Urothelium cell line (cell line): ENCODE data around the gene RBM33.
"Not testable (repeated sequence)": the region's sequence is repeated elsewhere in the genome, so short reads cannot be mapped to it uniquely, and the experiment has no call there.

Experiments
- DNase-seq: peaks from one replicate; pipeline ENCODE4 v3.0.0; 2011; ENCODE audit warnings: low spot score, mixed read lengths
- FAIRE-seq: peaks from 2 replicates; lab custom pipeline; 2011; peaks lifted over from hg19 to GRCh38; lab: Jason Lieb, UNC

RBM33 gene

DNA sequence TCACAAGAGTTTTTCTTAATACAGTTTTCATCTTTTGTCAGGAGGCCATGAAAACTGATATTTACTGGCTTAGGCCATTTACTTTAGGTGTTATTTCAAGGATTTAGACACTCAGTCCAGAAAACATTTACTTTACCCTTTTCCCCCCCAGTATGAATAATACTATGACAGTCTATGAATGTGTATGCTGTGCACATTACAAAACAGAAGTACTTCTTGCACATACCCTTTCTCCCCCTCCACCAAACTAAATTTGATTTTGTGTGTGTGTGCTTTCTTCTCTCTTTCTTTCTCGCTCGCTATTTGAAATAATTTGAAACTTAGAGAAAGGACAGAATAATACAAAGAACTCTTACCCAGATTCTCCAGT, 41.3 kb downstream of the RBM33 start:
- DNase-seq (no peak), FAIRE-seq (no peak)

- FAIRE-seq, DNase-seq: not testable (repeated sequence)
Observed at GRCh38 chr7:155686620-155687324, 42.3 kb downstream of the RBM33 start.

DNA sequence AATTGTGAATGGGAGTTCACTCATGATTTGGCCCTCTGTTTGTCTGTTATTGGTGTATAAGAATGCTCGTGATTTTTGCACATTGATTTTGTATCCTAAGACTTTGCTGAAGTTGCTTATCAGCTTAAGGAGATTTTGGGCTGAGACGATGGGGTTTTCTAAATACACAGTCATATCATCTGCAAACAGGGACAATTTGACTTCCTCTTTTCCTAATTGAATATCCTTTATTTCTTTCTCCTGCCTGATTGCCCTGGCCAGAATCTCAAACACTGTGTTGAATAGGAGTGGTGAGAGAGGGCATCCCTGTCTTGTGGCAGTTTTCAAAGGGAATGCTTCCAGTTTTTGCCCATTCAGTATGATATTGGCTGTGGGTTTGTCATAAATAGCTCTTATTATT, 43.8 kb downstream of the RBM33 start:
- DNase-seq, FAIRE-seq: not testable (repeated sequence)

DNA sequence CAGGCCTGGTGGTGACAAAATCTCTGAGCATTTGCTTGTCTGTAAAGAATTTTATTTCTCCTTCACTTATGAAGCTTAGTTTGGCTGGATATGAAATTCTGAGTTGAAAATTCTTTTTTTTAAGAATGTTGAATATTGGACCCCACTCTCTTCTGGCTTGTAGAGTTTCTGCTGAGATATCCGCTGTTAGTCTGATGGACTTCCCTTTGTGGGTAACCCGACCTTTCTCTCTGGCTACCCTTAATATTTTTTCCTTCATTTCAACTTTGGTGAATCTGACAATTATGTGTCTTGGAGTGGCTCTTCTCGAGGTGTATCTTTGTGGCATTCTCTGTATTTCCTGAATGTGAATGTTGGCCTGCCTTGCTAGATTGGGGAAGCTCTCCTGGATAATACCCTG, 46.2 kb downstream of the RBM33 start:
- FAIRE-seq, DNase-seq: not testable (repeated sequence)

GRCh38 chr7:155692317-155692716, 47.9 kb downstream of the RBM33 start:
- DNase-seq (no peak), FAIRE-seq (no peak)

DNA sequence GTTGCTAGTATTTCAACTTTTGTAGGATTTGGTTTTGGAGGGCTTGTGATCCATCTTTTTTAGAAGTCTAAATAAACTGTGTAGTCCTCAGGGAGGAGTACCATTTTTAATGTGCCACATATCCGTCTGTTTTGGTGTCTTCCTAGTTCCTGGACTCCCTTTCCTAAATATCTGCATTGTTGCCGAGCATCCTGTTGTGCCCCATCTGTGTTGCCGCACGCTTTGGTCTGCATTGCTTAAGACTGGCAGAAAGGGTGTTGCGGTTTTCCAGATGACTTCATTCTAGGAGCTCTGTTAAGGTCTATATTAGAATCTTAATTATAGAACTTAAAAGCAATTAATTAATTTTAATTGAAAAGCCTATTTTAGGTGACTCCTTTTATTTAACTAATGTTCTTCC, 49.4 kb downstream of the RBM33 start:
- FAIRE-seq = no peak
- no peak for DNase-seq

DNA sequence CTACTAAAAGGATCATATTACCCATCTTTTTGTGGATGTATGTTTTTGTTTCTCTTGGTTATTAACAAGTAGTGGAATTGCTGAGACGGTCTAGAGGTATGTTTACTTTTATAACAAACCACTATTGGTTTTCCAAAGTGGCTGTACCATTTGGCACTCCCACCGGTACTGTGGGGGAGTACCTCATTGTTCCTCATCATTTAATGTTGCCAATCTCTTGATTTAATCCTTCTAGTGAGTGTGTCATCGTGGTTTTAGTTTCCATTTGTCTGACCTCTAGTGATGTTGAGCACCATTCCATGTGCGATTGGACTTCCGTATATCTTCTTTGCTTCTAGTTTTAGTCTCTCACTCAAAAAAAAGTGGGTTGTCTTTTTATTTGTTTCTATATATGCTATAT, 50.4 kb downstream of the RBM33 start:
- FAIRE-seq (no peak), DNase-seq (no peak)

GRCh38 chr7:155696747-155697146, 52.3 kb downstream of the RBM33 start:
- no peak for DNase-seq
- no peak for FAIRE-seq

DNA sequence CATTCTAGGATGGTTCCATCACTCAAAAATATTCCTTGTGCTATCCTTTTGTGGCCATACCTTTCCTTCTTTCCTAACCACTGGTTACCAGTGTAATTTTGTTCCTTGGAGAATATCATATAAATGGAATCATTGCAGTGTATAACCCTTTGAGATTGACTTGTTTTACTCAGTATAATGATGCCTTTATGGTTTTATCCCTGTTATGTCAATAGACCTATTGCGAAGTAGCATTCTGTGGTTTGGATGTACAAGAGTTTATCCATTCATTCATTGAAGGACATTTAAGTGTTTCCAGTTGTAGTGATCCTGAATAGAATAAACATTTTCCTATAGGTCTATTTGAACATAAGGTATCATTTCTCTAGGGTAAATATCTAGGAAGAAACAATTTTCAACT, 54.2 kb downstream of the RBM33 start:
- FAIRE-seq (no peak), DNase-seq (no peak)

DNA sequence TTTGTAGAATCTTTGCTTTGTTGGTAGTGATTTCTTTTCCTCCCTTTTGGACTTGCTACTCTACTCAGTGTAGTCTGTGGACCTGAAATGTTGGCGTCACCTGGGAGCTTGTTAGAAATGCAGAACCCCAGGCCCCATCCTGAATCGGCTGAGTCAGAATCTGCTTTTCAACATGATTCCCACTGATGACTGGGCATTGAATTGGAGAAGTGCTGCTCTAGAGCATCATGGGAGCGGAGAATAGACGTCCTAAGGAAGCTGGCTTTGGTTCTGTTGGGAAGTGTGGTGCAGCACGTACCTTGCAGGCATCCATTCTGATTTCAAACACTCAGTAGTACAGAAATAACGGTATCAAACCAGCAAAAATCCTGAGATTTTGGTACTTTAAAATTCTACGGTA, 54.7 kb downstream of the RBM33 start:
- no peak for DNase-seq
- no peak for FAIRE-seq

GRCh38 chr7:155700847-155701246, 56.4 kb downstream of the RBM33 start:
- FAIRE-seq = no peak
- DNase-seq = no peak

DNA sequence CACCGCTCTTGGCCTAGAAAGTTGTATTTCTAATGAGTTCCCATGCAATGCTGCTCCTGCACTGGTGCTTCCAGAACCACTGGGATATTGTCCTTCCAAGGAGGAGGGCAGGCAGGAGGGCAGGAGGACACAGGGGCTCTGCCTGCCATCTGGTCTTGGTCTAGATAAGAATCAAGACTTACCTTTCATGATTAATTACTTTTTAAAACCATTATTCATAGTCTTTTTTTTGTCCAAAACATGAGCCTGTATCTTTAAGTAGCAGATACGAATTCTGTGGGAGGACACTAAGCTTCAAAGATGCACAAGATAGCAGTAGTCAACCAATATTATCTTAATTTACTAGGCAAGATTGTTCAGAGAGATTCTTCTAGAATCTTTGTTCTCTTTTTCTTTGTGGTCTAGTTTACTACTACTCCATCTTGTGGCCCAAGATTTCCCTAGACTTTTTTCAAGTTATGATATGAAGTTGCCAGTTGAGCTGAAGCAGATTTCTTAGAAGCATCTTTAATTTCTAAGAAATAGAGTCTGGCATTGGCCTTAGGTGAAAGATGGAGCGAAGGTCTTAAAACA, 57.6 kb downstream of the RBM33 start:
- DNase-seq (no peak), FAIRE-seq (no peak)

DNA sequence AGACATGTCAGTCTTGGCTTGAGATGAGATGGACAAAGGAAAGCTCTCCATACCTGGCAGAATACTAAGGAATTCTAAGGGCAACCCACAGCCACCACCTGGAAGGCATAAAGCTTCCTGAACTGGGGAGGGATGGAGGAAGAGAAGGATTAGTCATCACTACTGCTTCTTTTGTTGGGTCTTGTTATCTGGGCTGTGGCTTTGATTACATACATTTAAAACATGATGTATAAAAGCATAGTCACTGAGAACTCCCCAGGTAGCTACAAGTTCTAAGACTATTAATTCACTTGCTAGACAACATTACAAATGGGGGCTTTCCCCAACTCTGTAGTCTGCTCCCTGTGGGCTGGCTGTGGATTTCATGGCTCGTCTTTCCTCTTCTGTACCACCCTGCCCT, 58.2 kb downstream of the RBM33 start:
- no peak for DNase-seq
- no peak for FAIRE-seq

- FAIRE-seq = no peak
Observed at GRCh38 chr7:155705623-155706360, 61.3 kb downstream of the RBM33 start.

GRCh38 chr7:155706376-155706775, 61.9 kb downstream of the RBM33 start:
- FAIRE-seq = no peak
- no peak for DNase-seq

More at GRCh38 chr7:155705623-155706360, 61.3 kb downstream of the RBM33 start:
- no peak for DNase-seq

DNA sequence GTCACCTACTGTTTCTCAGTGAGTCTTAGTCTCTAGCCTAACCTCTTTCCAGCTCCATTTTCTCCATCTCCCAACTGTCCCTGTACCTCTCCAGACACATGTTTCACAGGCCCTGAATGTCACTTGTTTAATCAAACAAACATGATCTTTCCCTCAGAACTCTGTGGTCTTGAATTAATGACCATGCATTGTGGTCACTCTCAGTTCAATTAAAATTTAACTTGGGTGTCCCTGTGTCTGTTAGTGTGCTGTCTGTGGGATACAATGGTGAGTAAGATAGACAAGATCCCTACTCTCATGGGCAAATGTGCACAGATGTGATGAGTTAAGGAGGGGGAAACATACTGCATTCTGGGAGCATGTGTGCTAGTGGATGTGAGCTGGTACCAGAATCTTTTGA, 65.0 kb downstream of the RBM33 start:
- FAIRE-seq = no peak
- no peak for DNase-seq

DNA sequence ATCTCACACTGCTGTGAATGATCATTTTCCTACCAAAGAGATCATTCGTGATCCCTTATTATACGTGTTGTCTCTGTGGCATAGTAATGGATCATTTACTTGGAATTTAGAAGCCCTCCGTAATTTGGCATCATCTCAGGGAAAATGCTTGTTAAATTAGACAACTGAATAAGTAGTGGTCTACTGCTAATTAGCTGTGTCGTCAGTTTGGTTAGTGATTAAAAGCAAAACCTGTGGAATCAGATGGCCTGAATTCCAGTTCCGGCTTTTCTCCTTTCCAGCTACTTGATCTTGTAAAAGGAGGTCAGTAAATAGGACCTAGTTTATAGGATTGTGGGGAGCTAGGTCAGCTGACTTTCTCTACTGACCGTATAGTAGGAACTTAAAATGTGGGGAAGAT, 65.6 kb downstream of the RBM33 start:
- DNase-seq = no peak
- no peak for FAIRE-seq

DNA sequence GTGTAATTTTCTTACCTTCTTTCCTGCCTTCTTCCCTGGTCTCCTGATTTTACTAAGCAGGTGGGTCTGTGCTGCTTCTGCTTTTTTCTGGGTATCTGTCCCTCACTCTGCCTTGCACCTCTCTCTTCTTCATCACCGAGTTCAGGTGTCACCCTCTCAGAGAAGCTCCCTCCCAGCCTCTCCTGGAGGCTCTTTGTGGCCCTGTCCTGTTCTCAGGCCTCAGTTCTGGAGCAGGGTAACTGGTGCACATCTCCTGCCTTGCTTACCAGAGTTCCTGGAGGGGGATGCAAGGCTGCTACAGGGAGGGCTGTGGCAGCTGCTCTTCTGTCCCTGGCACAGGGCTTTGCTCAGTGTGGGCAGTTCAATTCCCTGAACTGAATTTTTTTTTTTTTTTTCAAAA, 66.1 kb downstream of the RBM33 start:
- FAIRE-seq = no peak
- DNase-seq = no peak

GRCh38 chr7:155711081-155711480, 66.6 kb downstream of the RBM33 start:
- FAIRE-seq = no peak
- no peak for DNase-seq

DNA sequence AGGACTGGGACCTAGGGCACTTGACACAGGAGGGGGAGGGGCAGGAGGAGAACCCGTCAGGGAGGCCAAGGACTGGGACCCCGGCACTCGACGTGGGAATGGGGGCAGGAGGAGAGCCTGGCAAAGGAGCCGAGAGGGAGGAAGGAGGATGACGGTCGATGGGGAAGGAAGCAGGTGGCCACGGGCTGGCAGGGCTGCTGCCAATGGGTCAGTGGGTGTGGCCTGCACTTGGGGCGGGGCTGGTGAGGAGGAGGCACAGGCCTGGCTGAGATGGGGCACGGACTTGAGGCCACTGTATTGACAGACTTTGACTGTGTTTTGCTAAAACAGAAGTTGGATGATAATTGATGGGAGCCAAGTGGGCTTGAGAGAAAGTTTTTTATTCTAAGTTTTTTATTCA, 68.9 kb downstream of the RBM33 start:
- DNase-seq = no peak
- no peak for FAIRE-seq

- DNase-seq (no peak), FAIRE-seq (no peak)
Observed at GRCh38 chr7:155714702-155715101, 70.2 kb downstream of the RBM33 start.

- no peak for FAIRE-seq
- DNase-seq = no peak
Observed at GRCh38 chr7:155715111-155715805, 70.8 kb downstream of the RBM33 start.
